ENCODE measurements around the gene FBXO10.
"Not testable (repeated sequence)": the region's sequence is repeated elsewhere in the genome, so short reads cannot be mapped to it uniquely, and the experiment has no call there.

Gene FBXO10

DNA sequence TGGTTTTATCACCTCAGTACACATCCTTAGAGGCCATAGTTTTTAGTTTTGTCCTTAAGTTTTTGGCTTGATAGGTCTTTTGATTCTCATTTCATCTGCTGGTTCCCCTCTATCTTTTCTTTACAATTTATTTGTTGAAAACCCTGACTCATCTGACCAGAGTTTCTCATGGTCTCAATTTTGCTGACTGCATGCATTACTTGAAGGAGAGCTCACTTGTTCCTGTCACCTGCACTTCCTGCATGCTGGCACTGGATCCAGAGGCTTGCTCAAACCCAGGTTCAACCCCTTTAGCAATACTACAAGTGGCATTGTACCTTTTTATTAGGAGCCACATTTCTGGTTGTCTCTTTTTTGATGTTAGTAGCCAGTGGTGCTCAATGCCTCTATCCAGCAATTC, 26.7 kb downstream of the FBXO10 start:
- no peak for DNase-seq

DNA sequence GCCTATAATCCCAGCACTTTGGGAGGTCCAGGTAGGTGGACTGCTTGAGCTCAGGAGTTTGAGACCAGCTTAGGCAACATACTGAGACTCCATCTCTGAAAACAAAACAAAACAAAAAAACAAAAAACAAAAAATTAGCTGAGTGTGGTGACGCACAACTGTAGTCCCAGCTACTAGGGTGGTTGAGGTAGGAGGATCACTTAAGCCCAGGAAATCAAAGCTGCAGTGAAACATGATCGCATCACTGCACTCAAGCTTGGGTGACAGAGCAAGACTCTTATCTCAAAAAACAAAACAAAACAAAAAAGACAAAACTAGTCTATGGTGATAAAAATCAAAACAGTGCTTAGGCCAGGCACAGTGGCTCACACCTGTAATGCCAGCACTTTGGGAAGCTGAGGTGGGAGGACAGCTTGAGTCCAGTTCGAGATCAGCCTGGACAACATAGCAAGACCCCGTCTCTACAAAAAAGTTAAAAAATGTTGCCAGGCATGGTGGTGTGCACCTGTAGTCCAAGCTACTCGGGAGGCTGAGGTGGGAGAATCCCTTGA, 28.8 kb downstream of the FBXO10 start:
- no peak for DNase-seq

DNA sequence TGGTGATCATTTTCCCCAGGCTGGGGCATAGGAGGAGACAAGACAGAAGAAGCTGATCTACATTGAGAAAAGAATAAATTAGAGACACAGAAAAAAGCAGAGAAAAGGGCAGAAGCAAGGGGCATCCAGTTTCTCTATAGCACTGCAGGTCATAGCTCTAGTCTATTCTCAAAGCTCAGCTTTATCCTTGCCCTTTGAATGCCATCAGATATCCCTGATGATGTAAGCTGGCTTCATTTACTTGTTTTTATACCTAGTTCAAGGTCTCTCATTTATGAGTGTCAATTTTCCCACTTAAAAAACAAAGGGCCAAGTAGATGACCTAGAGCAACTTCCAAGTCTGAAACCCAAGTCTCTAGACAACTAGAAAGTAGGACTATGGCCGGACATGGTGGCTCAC, 32.7 kb downstream of the FBXO10 start:
- DNase-seq, result no peak

DNA sequence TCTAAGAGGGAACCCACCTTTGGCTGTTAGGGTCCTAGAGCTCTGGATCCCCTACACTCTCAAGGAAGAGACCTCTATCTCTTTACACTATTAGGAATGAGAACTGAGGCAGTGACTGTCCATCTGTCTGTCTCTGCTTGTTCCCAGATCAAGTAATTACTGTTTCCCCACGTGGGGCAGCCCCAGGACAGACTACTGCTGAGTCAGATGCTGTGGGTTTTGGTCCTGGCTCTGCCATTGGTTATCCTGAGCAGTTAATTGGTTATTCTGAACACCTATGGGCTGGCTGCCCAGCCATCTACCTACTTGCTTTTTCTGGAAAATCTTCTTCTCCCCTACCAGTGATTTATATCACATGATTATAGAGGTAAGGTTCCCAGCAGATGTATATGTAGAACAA, 33.3 kb downstream of the FBXO10 start:
- DNase-seq, result no peak

DNA sequence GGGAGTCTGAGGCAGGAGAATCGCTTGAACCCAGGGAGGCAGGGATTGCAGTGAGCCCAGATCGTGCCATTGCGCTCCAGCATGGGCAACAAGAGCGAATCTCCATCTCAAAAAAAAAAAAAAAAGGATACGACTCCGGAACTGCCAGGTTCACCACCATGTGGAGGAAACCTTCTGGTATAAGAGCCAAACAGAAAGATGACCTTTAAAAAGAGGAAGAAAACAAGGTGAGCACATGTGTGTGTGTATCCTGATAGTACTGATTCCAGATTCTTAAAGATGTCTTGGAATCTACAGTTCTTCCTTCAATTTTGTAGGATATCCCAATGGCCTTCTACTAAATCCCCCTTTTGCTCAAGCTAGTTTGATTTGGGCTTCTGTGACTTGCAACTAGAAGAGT, 33.7 kb downstream of the FBXO10 start:
- no peak for DNase-seq

DNA sequence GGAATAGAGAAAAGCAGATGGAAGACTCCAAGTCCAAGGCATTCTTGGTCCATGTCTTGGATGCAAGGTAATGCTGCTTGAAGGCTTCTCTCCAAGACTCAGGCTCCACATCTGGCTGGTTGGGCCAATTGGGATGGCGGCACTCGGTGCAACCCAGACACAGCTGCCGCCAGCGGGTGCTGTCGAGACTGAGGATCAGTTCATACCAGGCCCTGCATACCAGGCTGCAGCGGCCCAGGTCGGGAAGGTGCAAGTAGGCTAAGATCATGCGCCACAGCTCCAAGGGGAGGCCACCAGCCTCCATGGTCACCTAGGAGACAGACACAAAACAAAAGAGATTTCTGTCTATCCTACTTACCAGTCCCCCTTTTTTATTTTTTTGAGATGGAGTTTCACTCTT, 34.7 kb downstream of the FBXO10 start:
- DNase-seq, result no peak

DNA sequence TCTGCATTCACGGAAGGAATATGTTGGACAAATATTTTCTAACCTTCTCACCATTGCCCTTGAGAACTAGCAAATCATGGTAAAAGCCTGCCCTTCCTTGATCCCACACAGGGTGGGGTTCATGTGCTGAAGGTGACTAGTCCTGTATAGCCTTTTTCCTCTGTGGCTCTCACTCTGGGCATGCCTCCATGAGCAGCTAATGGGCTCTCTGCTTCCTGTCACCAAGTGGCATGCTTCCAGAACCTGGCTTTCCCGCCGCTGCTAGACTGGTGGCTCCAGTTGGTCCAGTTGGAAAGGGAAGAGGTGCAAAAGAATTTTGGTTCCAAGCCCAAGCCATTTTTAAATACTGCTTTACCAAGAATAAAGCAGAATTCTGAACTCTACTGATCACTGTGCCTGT, 35.5 kb downstream of the FBXO10 start:
- no peak for DNase-seq

DNA sequence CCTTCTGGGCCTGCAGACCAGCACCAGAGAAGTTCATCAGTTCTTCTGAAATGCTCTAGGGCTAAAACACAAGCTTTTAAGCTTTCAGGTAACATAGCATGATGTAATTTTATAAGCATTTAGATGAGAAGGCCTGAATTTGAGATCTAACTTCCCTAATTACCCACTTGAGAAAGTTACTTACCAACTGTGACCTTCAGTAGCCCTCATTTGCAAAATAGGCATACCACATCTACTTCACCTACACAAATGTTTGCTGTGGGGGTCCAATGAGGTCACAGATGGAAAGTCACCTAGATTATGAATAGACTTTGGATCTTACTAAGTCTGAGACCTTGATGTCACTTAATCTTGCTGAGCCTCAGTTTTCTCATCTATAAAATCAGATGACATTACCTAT, 36.5 kb downstream of the FBXO10 start:
- DNase-seq, result no peak

DNA sequence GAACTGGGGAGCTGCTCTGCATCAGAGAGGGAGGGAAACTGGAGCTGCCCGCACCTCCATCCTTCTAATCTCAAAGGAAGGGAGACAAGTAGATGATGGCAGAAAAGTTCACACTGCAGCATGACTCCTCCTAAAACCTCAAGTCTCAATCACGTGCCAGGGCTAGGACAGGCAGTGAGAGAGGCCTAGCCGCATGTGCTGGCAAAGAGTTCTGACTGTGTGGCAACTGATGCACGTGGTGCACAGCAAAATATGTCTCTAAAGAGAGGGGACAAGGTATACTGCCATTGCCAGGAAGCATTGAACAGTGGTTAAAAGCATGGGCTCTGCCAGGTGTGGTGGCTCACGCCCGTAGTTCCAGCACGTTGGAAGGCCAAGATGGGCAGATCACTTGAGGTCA, 38.1 kb downstream of the FBXO10 start:
- no peak for DNase-seq

DNA sequence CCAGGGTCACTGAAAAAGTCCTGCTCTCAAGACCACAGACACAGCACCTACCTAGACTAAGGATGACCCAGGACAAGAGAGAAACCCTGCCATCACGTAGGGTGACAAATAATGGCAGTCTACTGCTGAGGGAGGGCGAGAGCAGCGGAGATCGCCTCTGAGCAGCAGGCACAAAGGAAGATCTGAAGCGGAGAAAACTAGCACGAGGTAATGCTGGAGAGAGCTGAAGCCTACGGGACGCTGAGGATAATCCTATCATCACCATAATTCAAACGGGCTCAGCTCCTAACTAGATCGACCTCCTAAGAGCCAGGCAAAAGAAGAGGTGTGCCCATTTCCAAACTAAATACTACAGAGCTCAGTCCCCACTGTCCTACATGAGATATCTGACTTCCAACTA, 41.3 kb downstream of the FBXO10 start:
- no peak for DNase-seq

DNA sequence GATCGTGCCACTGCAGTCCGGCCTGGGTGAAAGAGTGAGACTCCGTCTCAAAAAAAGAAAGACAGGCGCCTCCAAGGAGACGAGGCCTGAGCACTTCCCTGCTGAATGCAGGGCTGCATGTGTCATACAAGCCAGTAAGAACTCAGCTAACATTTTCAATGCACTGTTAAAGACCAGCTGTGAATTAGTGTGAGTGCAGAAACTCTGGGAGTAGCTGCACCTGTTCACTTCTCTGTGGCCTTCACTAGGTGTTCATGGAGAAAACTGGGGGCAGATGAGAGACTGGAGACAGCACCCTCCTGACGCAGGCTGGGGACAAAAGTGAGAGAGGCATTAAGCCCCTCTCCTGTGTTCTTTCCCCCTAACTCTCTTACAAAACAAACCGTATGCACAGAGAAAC, 41.8 kb downstream of the FBXO10 start:
- no peak for DNase-seq

DNA sequence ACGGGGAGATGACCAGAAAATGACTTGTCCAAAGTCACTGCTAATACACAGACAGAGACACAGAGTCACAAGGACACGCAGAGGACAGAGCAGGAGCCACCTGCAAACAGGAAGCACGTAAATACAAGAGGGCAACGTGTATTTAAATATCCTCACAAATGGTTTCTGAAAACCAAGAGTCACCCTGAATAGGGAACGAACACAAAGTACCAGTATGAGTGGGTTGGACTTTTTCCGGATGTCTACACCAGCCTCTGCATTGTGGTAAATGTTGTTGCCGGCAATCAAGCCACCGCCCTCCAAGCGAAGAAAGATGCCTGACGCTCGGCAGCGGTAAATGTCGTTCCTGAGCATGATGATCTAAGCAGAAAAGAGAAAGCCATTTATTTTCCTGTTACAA, 44.5 kb downstream of the FBXO10 start:
- no peak for DNase-seq

DNA sequence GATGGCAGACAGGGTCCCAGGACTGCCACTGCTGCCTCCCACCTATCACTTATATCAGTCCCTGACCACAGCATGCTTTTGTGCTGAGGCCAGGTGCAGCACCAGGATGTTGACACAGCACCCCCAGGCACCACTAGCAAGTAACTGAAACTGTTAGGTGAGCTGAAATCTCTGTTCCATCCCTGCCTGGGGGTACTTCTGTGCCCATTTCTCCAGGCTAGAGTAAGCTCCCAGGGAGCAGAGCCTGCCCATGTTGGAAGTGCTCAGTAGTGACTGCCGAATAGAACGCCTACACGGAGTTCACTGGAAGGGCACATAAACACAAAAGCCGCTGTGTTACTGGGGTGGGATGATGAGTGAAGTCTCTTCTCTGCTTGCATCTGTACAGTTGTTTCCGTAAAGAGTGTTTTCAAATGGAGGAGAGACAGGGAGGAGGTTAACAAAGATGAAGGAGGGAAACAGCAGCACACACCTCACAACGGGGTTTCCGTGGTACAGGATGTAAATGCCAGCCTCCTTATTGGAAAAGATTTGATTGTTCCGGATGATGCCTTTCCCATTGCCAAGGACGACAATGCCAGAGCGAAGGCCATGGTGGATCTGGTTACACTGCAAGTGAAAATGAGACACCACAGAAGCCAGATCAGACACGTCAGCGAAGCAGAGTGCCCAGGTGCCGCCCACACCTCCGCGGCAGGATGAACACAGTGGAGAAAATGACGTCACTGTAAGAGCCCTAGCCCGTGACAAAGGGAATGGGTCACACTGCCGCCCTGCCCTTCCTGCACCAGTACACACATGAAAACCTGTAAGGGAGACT, 47.3 kb downstream of the FBXO10 start:
- peak in 2 of 6 experiments; percentile 7 to 15 for DNase-seq

DNA sequence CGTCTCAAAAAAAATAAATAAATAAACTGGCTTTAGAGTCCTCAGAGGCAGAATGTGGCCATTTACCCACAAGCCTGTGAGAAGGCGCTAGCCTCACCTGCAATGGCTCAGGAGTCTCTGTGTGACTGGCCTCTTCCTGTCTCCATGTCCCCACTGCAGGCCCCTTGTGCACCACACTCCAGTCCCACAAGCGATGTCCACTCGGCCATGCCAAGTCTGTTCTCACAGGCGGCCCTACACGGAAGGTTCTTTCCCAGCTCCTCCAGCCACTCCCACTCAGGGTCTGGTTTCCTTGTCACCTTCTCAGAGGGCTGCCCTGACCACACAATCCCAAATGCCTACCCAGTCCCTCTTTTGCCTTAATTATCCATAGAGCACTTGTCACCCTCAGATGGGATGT, 52.3 kb downstream of the FBXO10 start:
- no peak for DNase-seq

DNA sequence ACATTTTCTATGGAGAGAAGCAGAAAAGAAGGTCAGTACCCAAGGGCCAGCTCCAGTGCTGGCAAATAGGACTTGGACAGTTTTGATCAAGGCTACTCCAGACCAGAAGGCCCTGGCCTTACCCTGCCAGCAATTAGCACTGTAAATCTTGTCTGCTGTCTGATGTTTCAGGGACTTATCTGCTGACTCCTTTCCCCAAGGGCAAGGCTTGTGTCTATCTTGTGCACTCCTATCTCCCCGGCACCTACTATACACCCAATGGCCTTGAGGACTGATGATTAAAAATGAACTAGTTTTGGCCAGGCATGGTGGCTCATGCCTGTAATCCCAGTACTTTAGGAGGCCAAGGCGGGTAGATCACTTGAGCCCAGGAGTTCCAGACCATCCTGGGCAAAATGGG, 53.2 kb downstream of the FBXO10 start:
- DNase-seq, result no peak

DNA sequence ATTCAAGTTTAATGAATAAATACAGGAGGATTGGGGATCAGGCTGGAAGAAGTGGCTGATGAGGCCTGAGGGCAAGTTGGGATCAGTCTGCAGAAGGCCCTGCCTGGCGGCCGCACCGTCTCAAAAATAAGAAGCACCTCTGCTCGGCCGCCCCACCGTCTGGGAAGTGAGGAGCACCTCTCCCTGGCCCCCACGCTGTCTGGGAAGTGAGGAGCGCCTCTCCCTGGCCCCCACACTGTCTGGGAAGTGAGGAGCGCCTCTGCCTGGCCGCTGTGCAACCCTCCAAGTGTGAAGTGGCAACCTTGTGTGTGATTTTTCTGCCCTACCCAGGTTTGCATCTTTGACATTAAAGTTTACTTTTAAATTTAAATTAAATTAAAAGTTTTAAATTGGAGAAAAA, 55.1 kb downstream of the FBXO10 start:
- no peak for DNase-seq

DNA sequence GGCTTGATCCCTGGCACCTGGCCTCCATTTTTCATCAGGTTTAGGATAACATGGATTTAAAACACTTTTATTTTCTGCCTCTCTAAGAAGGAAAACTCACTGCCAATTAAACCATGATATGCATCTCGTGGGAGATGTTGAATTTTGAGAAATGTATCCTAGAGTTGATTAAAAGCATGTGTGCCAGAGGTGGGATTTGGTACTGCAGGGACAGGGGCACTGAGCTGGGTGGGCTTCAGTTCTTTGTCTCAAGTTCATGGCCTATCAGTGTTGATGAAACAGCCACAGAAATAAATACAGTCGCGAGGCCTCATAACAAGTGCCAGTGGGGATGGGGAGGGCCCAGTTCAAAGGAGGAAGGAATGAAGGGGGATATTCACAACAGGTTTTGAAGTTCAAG, 55.5 kb downstream of the FBXO10 start:
- no peak for DNase-seq

DNA sequence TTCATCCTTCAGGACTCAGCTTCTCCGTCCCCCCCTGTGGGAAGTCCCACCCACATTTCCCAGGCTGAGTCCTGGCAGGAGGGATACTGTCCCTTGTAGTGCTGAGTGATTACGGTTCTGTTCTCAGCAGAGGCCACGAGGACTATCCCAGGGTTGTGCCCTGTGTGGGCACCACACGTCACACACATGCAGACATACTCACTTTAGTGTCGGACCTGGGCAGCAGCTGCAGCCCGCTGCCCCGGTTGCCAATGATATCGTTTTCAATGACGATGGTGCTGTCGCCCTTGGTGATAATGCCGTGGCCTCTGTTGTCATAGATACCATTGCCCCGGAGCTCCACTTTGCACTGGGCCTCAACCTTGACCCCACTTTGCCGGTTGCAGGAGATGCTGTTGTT, 58.3 kb downstream of the FBXO10 start:
- no peak for DNase-seq

DNA sequence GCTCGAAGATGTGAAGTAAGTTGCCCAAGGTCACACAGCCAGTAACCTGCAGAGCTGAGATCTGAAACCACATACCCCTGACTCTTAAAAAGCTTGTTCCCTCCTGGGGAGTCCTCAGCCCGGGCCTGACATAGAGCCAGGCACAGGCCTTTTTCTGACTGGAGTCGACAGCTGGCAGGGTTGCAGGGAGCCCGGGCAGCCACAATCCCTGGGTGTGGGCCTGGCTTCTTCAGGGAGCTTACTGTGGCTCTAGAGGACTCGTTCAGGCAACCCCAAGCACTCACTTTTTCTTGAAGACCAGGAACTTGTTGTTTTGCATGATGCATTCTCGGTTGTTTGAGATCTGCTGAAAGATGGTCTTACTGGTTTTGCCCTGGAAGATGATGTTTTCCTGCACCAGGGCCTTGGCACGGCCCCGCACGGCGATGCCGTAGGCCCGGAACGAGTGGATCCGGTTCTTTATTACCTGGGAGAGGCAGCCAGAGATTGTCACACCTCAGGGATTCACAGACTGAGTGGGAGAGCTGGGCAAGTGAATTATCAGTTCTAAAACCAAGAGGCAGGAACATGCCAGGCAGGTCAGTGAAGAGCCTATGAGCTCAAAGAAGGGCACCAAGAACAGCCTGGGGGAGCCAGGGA, 60.4 kb downstream of the FBXO10 start:
- no peak for DNase-seq

DNA sequence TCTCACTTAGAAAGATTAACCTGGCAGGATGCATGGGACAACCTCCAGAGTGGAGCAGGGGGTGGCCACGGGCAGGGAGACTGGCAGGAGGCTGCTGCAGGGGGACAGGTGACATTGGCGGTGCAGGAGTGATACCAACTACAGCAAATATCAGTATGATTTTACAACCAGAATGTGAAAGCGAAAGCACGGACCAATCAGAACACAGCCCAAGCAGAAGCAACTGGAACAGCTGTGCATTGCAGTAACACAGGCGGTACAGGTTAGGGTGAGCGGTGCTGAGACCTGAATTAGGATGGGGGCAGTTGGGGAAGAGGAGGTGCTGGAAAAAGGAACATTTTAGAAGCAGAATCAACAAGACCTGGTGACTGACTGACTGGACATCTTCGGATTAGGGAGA, 61.2 kb downstream of the FBXO10 start:
- DNase-seq, result no peak

DNA sequence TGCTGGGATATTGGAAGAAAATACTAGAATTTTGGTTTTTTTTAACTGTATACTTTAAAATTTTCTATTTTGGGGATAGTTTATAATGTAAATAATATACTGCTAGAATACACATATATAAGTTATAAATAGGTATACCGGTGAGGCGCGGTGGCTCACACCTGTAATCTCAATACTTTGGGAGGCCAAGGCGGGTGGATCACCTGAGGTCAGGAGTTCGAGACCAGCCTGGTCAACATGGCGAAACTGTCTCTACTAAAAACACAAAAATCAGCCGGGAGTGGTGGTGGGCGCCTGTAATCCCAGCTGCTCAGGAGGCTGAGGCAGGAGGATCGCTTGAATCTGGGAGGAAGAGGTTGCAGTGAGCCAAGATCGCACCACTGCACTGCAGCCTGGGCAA, 61.8 kb downstream of the FBXO10 start:
- not testable (repeated sequence) for DNase-seq

DNA sequence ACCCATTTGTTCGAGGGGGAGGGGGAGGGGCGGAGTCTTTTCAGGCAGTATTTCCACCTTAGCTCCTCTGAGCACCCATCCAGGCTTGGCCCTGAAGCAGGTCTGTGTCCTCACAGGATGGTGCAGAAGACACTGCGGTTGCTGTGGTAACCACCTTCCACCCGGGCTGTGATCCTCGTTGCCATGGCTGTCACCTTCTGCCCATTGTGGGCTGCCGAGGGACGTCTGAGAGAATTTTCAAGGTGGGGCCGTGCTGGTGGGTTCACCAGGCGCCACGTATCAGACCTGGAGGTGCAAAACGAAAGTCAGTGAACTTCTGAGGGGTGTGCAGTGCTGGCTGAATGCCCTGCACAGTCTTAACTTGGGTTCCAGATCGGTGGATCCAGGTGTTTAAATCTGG, 63.7 kb downstream of the FBXO10 start:
- no peak for DNase-seq

DNA sequence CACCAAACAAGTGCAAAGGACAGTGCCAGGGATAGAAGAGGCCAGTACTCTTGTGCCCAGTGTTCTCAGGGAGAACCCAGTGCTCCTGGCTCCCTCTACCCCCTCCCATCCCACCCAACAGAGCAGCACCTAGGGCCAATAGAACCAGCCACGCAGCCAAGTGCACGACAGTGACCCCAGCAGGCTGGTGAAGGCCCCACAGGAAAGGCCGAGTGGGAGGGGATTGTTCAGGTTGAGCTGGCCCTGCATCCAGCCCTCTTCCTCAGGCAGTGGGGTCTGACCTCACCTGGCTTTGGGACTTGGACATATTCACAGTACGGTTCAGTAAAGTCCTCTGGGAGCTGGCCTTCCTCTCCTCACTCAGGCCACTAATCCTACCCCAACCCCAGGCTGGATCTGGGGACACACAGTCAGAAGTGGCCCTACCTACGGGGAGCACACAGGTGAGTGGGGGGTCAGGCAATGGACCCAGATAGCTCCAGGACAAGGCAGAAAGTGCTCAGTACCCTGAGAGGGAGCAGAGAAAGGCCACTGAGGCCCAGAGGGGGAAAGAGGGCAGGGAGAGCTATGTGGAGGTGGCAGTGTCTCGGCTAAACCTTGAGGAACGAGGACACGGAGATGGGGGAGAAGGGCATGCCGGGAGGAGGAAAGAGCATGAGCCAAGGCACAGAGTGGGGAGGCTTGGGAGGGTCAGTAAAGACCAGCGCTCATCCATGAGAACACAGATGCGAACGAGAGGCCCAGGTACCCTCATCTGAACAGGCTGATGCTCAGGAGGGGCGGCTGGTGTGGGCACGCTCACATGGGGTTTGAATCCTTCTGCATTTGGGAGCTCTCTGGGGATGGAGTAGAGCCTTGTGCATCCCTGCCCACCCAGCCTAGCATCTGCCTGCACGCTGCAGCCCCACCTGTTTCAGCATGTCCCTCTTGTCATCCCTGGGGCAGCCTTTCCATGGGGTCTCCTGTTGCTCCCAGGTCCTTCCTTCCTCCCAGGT, 64.9 kb downstream of the FBXO10 start:
- DNase-seq, result no peak

All from stimulated activated naive CD4-positive, alpha-beta T cell (primary cell).